GM18507 (cell line): Measurements from ENCODE around the gene SUN2.
A peak's percentile ranks its signal among the peaks of the same experiment; 100 is the strongest.

Source experiments
- DNase-seq: peaks from one replicate; pipeline ENCODE4 v3.0.0; 2011; ENCODE audit warnings: low read depth; ENCODE audit not compliant: insufficient read length; ENCODE audit errors: extremely low spot score
- FAIRE-seq: peaks from 2 replicates; lab custom pipeline; 2011; peaks lifted over from hg19 to GRCh38; lab: Jason Lieb, UNC

SUN2 gene

DNA sequence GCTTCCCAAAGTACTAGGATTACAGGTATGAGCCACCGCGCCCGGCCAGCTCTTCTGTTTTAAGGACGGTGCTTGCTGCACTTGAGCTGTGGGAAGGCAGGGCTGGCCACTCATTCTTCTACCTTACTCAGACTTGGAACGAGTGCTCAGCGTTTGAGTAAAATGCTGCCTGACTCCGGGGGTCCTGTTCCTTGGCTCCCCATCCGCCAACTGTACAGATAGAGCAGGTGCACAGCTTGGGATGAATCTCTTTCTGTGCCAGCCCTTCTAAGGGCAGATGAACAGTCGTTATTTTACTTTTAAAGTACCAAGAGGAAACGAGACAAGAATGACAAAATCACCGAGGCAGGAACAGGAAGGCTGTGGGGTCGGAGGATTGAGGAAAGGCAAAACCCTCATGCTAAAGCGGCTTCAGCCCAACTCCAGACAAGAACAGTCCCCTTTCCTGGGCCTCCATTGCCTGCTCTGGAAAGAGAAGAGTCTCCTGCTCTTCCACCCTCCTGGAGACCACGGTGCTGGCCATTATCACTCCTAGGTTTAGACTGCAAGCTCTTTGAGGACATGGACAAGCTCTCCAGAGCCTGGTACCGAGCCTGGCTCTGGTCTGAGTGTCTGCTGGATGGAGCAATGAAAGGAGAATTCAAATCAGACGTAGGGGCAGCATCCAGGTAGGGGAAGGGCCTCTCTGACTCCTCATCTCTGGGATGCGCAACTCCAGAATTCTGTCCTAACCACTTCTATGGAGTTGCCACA, 1.1 kb upstream of the SUN2 start:
- DNase-seq = no peak
- peak; percentile 83 for FAIRE-seq

DNA sequence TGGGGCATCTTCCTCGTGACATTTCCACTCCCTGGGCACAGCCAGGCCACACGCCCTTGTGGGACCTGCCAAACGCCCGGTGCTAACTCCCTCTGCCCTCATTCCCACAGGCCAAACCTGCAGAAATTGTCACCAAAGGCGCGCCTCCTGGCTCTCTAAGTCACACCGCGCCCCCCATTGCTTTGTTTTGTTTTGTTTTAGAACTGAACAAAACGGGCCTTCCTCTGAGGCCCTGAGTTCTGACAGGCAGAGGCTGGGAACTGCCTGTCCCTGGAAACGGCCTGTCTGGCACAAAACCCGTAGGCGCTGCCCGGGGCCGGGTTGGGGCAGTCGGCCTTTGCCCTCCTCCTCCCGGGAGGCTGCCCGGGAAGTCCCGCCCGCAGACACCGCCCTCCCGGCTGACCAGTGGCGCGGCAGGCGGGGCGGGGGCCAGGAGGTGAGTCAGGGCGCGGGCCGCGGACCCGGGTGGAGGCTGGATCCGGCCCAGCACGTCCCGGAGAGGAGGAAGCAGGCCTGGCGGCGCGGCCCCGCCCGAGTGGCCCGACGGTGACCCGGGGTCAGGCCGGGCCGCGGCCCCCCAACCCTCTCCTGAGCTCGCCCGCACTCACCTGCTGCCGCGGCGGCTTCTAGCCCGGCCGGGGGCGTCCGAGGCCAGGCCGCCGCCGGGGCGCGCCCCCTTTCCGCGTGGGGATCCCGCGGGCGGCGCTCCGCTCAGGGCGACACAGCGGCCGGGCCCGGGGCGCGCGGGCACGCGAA, 465 bp downstream of the SUN2 start:
- no peak for FAIRE-seq
- peak; percentile 40 for DNase-seq

DNA sequence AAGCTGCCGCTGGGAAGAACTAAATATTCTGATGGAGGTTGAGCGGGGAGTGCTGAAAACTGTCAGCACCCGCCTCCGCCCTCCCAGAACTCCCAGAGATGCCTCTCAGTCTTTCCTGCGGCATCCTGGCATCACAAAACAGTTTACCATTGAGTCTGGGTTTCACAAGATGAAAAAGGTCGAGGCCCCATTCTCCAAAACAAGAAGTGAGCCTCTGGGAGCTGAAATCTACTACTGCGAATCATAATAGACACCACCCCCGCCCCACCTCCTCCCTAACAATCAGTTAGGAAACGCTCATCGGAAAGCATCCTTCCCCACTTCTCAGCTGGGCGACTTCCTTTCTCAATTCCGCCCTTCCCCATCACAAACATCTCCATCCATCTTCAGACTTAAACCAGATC, 1.0 kb downstream of the SUN2 start:
- DNase-seq (no peak), FAIRE-seq (peak; percentile 81)

DNA sequence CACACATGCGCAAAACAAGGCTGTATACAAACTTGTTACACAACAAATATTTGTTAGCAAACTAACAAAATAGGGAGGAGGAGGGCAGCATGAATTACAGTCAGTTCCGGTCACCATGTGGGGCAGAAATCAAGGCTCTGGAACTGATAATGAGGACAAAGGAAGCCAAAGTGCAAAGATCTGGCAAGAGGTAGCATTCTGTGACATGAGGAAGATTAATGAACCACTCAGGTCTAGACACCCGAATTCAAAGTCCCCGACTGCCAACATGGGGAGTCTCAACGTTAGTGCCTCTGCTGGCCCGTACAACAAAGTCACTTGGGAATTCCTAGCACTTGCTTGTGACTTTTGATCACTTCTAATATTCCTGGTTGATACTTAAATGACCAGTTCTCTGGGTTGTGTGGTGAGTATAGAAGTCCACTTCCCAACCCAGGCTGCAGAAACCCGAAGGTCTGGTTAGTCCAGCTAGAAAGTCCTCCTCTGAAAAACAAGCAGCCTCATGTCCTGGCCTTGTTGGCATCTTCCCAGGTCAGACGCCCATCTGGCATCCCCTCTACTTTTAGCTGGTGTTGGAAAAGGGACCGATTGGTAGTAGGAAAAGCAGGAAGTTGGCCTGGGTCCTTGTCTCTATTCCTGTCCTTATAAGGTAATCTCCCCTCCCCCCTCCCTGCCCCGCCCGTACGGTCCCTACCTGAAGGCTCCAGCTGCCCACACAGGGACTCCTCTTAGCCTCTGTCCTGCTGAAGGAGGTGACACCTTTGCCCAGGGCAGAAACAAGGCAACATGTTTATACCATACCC, 1.6 kb downstream of the SUN2 start:
- peak; percentile 80 for FAIRE-seq
- DNase-seq = no peak

DNA sequence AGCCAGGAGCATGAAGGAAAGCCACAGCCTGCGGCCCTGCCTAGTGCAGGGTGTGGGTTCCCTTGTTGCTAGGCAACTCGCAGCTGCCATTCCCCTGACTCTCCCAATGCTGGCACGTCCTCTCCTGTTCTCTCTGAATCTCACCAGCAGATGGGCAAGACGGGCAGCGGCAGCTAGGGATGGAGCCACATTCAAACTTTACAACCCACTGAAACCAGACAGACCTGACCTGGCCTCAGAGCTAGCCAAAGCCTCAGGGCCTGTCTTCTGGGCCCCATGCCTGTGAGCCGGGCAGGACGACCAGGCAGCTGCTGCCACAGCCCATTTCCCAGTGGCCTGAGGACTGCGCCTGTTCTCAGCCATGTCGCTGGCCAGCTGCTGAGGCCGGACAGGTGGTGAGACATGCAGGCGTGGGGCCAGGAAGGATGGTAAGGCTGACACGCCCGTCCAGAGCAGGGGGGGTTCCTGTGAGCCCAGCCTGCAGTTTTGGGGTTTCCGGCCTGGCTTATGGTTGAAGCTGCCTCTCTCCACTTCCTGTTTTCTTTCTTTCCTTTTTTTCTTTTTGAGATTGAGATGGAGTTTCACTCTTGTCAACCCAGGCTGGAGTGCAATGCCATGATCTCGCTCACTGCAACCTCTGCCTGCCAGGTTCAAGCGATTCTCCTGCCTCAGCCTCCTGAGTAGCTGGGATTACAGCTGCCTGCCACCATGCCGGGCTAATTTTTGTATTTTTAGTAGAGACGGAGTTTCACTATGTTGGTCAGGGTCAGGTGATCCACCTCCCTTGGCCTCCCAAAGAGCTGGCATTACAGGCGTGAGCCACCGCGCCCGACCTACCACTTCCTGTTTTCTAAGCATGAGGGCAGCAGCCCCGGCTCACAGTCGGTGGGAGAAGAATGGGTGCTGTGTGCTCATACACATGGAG, 4.1 kb downstream of the SUN2 start:
- peak; percentile 98 for FAIRE-seq
- DNase-seq = peak; percentile 65

DNA sequence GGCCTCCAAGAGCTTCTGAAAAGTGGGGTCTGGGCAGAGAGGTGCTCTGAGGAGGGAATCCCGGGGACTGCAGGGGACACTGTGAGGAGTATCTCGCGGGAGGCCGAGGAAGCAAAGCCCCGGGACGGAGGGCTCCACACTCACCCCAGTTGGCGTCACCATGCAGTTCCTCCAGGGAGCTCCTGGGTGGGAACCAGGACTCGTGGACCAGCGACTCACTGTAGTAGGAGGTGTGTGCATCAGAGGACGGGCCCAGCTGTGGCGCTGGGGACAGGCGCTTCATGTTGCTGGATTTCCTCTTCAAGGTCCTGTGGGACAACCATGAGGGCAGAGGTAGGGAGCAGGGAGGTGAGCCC, 4.8 kb downstream of the SUN2 start:
- FAIRE-seq = no peak
- no peak for DNase-seq

DNA sequence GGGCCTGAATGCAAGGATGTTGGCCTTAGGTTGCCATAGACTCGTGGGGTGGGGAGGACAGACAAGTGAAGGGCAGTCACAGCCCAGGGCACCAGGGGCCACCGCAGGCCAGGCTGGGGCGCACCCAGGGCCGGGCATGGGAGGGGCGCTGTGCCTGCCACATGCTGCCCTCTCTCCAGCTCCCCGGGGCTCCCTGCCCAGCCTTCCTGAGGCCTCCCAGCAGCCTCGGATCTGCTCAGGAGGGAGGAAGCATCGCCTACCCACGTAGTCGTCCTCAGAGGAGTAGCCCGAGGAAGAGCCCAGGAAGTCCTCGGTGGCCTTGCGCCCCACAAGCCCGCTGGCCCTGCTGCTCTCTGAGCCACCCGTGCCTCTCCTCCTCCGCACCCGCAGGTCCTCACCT, 5.2 kb downstream of the SUN2 start:
- no peak for DNase-seq
- no peak for FAIRE-seq

DNA sequence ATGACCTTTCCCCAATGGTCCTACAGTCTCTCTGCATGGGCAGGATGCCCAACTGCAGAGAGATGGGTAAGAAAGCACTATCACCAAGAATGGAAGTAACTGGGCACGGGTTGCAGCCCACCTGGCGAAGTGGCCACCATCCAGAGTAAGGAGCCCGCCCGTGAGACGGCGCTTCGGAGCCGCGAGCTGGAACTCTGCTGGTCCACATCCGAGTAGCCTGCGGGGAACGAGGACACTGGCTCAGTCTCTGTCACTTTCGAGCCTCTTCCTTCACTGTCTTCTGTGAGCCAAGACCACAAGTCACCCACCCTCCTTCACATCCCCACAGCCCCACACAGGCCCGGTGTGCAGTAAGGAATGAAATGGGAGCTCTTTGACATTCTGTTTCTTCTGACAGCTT, 5.7 kb downstream of the SUN2 start:
- DNase-seq = no peak
- no peak for FAIRE-seq

DNA sequence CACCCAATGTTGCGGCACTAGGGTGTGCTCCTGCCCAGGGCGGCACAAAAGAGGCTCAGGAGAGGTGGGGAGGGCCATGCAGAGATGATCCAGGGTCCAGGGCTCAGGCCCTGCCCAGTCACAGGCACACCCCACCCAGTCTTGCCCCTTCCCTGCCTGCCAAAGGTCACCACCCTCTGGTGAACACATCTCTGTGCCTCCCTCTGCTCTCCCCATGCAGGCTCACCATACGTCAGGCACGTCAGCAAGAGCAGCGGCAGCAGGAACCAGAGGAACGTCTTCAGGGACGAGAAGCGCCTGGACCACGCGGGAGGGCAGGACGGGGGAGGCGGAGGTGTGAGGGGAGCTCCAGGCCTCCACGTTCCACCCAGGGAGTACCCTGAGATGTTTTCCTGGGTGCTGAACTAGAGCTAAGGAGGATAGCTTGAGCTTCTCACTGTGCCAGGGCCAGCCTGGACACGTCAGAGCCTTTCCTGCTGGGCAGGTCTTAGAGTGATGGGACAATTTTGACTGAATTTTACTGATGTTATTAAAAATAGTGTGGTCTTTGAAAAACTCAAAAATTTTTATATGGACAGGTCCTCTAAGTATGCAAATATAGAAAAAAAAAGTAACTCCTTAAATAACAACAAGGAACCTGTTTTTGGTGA, 7.2 kb downstream of the SUN2 start:
- no peak for FAIRE-seq

DNA sequence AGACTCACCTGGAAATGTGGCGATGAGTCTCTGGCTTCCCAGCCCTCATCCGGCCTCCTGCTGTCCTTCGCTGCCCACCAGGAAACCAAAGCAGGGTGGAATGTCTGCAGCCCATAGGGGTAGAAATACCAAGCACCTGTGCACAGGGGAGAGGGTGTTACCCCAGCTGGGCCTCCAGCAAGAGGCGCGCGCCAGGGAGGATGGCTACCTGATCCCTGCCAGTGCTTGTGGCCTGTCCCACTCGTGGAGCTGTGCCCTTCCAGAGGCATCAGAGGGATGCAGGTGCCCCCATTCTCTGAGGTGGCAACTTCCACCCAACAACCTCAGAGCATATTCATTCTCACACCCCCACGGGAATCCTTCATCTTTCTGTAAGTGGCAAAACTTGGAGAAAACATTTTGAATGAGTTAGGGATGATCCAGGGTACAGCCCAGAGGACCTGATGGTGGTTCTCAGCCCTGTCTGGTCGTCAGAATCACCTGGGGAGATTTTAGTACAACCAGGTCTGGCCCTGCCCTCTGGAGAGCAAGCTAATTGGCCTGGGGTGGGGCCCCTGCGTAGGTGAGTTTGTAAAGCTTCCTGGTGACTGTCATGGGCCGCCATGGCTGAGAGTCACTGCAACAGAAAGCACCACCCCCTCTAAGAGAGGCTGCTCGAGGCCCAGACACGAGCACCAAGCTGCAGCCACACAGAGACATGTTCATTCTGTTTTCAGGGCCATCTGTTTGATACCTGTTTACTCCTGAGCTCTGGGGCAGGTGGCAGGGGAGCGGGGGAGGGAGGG, 9.9 kb downstream of the SUN2 start:
- FAIRE-seq = no peak
- no peak for DNase-seq

More for the DNA sequence above, 7.2 kb downstream of the SUN2 start:
- no peak for DNase-seq

DNA sequence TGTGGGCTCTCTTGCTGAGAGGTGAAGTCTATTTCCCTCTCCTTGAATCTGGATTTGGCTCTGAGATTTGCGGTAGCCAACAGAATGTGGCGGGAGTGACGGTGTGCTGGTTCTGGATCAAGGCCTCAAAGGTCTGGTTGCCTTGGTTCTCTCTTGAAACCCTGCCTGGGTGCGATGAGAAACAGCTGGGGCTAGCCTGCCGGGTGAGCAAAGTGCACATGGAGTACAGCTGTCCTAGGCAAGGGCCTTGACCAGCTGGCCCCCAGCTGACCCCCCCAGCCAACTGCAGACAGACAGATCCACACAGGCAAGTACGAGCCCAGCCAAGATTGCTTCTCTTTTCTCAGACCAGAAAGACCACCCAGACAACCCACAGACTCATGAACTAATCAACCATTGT, 10.8 kb downstream of the SUN2 start:
- FAIRE-seq = no peak
- no peak for DNase-seq

DNA sequence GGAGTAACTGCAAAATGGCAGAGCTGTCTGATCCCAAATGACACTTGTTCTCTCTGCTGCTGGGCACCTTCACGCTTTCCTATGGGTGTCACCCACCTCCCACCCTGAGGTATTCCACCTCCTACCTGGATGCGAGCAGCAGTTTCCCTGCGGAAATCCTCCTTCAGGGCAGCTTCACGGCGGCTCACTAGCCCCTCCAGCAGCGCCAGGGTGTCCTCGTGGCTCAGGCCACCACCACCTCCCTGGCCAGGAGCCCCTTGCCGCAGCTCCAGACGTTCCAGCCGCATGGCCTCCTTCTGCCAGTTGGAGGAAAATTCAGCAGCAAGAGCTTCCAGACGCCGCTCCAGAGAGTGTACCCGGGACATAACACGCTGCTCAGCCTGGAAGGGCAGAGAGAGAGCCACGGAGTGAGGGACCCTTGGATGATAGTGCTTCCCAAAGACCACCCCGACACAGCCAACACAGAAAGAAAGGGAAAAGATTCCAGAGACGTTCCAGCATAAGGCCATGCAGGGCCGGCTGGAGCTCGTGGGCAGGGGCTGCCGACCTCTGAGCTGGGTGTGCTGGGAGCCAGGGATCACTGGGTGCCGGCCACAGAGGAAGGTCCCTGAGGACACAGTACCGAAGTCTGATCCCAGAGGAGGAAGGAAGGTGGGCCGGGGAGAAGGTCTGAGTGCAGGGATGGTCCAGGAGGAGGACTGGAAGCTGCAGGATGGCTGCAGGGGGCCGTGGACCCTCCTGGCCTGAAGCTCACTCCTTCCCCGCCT, 13.4 kb downstream of the SUN2 start:
- DNase-seq = no peak
- FAIRE-seq = no peak

DNA sequence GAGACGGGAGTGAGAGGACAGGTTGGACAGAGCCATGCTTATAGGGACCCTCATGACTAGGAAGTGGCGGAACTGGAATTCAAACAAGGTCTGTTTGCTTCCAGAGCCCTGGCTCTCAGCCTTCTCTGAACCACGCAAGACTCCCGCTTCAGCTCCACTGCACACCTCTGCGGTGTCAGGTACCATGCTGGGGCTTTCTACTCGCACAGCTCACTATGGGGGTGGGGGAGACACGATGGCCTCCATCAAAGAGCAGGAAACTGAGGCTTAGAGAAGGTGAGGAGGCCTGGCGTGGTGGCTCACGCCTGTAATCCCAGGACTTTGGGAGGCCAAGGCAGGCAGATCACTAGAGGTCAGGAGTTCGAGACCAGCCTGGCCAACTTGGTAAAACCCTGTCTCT, 14.2 kb downstream of the SUN2 start:
- FAIRE-seq (no peak), DNase-seq (no peak)

DNA sequence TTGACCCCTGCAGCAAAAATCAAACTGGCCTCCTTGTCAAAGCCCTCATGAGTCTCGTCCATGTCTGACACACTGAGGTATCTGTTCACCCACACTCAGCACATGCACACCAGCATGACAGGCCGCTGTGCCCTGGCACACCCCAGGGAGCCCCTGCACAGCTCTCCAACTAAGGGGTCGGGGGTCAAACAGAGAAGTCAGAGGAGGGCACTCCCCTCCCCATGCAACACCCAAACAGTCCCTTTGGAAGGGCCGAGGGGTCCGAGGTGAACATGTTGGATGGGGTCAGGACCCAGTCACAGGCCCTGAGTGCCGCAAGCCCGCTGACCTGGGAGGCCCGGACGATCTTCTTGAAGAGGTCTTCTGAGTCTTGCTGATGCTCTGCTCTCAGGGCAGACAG, 14.6 kb downstream of the SUN2 start:
- DNase-seq (no peak), FAIRE-seq (no peak)

DNA sequence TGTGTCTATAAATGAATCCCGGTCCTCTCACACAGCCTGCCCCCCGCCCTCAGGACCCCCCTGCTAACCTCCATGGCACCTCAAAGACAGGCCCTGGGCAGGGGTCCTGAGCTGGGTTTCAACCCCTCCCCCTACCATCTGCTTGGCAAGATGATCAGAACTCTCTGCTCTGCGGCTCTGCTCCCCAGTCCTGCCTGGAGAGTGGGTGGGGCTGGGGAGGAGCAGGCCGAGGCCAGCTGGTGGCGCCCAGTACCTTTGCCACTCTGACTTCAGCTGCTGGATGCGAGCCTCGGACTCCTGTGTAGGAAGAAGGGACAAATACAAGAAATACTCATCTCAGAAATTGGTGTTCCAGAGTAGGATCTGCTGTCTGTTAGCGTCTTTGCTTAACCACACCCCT, 15.0 kb downstream of the SUN2 start:
- no peak for DNase-seq
- FAIRE-seq = no peak

DNA sequence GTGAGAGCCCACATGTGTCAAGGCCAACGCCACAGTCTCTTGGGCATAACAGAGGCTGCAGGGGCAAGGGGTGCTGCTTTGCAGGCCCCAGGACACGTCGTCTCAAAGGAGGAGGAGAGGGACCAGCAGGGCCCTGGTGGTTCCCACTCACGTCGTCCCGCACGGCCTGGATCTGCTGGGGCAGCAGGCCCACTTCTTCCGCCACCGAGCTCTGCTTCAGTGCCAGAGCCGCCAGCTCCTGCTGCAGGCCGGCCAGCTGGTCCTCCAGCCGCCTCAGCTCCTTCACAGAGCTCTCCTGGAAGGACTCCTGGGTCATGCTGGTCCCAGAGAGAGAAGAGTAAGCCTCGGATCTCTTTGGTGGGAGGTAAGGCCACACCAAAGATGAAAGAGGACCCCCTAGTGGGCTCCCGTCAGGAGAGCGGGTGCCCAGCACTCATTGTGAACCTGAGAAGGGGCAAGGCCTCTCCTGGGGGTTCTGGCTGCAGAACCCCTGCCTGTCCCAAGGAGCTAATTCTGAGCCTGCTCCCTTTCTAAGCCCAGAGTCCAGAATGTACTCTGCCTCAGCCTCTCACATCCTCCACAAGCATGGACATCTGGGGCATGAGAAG, 15.6 kb downstream of the SUN2 start:
- no peak for DNase-seq
- FAIRE-seq = no peak
